GM21576 (cell line): ENCODE results near the gene HSDL2.
"Not testable (repeated sequence)": the region's sequence is repeated elsewhere in the genome, so short reads cannot be mapped to it uniquely, and the experiment has no call there.

Experiments
- ATAC-seq: cut with Tn5 transposase; IDR thresholded peaks from one replicate; pipeline ENCODE4 v1.9.1; 2021; ENCODE audit warnings: mild to moderate bottlenecking, moderate library complexity; ENCODE audit not compliant: unreplicated experiment

The HSDL2 gene

DNA sequence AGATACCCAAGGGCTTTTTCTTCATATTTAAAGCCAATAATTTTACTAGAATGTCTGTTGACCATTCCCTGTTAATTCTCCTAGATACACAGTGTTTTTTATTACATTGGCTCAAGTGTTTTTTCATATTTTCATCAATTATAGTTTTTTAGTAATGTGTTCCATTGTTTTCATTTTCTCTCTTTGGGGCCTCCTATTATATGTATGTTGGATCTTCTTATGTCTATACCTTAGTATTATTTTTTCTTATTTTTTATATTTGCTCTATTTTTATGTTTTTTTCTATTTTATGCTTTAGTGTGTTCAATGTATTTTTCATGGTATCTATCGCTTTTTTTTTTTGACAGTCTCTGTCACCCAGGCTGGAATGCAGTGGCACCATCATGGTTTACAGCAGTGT, 114.2 kb downstream of the HSDL2 start:
- no peak for ATAC-seq

DNA sequence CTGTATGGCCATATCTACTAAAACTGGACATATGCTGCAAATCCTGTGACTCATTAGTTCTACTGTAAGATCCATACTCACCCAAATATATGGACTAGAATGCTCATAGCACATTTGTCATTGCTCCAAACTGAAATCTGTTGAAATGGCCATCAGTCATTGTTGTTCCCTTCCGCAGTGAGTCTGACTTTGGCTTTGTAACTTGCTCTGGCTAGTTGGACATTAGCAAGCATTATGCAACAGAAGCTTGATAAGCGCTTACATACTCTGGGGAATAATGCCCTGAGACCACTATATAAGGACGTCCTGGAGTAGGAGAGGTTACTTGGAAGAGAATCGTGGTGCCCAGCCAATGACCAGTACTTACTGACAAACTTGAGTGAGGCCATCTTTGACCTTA, 115.7 kb downstream of the HSDL2 start:
- no peak for ATAC-seq

DNA sequence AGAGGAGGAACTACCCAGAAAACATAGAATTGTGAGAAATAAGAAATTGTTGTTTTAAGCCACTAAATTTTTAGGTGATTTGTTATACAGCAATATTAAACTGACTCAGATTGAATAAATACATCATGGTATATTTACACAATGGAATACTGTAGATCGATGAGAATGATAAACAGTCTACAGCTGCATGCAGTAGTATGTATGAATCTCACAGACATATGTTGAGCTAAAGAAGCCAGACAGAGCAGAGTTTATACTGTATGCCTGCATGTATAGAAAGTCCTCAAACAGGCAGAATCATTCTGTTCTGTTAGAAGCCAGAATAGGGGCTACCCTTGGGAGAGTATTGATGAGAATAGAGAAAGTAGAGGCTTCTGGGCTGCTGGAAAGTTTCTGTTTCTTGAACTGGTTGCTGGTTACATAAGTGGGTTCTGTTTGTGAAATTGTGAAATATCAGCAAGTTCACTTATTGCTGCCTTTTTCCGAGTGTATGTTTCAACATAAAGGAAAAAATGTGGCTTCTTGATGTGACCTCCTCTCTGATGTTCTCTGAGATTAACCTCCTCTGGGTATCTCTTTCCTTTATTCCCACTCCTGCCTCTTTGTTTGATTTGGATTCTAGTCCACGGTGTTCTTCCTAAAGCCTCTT, 116.3 kb downstream of the HSDL2 start:
- no peak for ATAC-seq

DNA sequence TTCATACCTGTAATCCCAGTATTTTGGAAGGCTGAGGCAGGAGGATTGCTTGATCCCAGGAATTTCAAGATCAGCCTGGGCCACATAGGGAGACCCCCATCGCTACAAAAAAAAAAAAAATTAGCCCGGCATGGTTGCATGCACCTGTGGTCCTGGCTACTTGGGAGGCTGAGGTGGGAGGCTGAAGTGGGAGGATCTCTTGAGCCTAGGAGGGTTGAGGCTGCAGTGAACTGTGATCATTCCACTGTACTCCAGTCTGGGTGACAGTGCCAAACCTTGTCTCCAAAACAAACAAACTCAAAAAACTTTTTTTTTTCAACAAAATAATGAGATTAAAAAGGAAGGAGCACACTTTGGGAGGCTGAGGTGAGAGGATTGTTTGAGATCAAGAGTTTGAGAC, 120.9 kb downstream of the HSDL2 start:
- no peak for ATAC-seq

DNA sequence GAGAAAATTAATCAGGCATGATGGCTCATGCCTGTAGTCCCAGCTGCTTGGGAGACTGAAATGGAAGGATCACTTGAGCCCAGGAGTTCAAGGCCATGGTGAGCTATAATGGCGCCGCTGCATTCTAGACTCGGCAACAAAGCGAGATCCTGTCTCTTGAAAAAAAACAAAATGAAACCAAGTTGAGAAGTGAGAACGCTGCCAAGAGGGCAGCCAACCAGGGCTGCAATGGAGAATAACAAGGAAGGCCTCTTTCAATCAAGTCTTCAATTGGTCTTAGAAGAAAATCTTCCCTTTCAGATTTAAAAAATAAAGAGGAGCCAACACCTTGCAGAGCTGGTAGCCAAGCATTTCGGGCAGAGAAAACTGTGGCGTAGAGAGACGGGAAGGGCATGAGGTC, 121.4 kb downstream of the HSDL2 start:
- ATAC-seq: no peak

DNA sequence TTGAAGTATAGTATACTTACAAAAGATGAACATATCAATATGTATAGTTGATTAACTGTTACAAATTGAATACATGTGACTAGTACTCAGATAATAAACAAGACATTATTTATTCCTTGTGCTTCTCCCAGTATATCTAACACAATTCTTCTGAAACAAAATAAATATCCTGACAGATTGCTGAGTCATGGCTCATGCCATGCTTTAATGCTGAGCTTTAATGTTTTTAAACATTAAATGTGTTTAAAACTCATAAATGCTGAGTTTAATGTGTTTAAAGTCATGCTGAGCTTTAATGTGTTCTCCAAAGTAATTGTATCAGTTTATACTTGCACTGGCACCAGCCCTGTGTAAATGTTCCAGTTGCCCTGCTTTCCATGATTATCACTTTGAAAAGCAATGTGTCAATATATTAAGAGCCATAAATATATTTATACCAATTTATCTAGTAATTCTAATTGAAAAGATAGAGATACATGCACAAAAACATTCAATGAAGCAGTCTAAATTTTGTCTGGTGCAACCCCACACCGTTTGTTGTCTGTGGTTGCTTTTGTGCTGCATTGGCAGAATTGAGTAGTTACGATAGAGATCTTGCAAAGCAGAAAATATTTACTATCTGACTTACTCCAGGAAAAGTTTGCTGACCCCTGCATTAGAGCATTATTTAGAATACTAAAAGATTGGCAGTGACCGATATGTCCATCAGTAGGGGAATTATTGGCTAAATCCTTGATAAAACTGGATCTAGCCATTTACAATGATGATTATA, 122.5 kb downstream of the HSDL2 start:
- no peak for ATAC-seq

DNA sequence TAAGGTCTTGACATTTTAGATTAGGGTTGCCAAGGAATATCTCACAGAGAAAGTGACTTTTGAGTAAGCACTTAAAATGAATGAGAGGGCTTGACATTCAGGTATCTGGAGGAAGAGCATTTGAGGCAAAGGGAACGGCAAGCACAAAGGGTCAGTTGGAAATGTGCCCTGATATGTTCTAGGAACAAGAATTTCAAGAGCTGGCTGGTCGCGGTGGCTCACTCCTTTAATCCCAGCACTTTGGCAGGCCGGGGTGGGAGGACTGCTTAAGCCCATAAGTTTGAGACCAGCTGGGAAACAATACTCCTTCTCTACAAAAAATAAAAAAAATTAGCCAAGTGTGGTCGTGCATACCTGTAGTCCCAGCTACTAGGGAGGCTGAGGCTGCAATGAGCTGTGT, 123.3 kb downstream of the HSDL2 start:
- no peak for ATAC-seq

DNA sequence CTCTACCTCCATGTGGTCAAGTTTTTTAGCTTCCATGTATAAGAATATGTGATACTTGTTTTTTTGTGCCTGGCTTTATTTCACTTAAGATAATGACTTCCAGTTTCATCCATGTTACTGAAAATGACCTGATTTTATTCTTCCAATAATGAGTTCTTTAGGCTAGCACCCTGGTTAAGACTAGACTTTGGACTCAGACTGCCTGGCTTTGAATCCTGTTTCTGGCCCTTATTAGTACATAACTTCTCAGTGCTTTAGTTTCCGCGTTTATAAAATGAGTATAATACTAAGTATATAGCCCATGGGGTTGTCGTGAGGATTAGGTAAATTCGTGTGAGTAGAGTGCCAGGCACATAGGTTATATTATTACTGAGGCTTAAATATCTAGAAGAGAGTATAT, 125.2 kb downstream of the HSDL2 start:
- ATAC-seq: no peak

DNA sequence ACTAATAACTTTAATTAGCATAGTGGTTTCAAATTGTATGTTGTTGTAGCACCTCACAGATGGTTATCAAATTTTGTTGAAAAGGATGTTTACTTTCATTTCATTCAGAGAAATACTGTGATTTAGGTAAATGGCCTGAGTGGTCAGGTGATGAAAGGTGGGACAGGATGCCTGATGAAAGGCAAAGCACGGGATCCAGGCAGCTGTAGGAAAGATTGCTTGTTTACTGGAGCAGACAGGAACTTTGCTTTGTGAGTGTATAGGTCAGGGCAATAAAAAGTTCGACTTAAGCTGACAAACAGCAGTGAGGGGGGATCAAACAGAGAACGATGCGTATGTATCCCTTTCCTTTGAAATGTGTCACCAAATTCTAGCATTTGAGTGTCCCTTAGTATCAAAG, 125.7 kb downstream of the HSDL2 start:
- ATAC-seq: no peak

DNA sequence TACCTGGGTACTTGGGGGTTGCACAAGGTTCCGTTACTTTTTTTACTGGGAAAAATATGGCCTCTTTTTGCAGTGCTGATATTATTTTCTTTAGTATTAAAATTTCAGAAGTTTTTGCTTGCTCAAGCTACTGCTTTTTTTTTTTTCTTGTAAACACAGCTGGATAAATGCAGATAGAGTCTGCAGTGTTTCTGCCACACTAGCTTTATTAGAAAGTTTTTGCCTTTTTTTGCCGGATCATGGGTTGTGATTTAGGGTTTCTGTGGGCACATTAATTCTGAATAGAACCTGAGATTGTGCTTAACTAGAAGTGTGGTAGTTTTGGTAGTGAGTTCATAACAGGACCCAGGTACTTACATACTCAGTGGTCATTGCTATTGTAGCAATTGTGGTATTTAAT, 126.7 kb downstream of the HSDL2 start:
- no peak for ATAC-seq

DNA sequence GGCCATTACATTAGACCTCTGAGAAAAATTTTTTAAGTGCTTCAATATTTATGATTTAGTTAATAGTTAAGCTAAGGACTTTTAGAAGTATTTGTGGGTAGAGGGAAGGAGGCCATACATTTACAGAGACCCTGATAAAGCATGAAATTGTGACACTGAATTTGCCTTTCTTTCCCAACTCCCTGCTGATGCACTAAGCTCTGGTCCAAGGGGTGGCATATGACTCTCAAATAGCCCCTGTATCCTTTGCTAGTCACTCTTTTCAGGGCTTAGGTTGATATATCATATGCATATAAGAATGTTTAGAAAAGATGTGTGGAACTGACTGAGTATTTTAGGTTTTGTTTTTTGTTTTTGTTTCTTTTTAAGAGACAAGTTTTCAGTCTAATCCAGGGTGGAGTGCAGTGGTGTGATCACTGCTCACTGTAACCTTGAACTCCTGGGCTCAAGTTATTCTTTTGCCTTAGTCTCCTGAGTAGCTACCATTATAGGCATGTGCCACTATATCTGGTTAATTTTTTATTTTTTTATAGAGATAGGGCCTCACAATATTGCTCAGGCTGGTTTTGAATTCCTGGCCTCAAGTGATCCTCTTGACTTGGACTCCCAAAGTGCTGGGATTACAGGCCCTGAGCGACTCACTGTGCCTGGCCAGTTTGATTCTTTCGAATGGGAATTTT, 127.2 kb downstream of the HSDL2 start:
- no peak for ATAC-seq

DNA sequence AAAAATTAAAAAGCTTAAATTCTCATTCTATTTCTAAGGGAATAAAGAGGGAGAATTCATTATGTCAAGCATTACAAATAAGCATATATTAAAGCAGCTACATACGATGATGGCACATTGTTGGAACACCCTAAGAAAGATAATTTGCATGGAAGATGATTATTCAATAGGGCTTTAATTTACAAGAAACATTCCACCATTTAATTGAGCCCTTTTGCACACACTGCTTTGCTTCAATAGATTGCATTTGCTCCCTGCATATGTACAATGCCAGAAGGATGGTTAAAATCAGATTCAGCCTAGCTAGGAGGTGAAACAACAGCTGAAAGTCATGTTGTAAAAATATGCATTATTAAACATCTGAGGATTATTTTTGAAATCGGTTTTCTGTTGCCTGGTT, 128.5 kb downstream of the HSDL2 start:
- ATAC-seq: no peak

DNA sequence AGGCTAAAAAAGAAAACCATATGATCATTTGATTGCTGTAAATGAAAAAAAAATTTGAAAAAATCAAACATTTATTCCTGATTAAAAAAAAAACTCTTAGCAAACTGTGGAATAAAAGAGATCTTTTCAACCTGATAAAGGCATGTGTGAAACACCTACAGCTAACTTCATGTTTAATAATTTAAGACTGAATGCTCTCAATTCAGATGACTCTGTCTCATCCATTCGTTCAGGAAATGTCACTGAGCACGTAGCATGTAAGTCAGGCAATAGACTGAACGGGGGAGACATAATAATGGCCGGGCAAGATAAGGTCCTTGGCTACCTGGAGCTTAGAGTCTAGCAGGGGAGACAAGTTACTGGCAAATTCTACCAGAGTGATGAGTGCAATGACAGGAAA, 132.5 kb downstream of the HSDL2 start:
- ATAC-seq: not testable (repeated sequence)

DNA sequence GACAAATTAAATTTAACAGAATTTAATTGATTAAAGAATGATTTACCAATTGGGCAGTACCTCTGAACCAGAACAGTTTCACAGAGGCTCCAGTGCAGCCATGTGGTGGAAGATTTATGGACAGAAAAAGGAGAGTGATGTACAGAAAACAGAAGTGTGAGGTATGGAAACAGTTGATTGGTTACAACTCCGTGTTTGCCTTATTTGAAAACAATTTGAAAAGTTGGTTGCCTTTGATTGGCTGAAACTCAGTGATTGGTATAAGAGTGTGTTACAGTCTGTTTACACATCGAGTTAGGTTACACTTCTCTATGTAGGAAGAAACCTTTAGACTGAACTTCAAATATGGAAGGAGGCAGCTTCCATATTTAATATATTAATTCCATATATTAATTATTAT, 136.9 kb downstream of the HSDL2 start:
- no peak for ATAC-seq

DNA sequence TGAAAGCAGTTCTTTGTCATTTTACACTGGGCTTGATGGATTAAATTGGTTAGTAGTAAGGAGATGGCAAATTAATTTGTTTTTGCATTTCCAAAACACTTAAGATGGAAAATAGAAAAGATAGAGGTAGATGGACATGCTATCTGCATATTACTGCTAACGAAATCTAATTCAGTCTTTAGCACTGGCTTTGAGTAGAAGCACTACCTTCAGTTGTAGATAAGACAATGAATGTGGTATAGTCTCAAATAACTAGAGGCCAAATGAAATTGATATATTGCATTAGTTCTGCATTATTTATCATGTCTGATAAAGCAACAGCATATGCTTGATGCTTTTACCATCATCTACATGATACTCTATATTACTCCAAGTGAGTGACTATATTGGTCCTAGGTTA, 140.2 kb downstream of the HSDL2 start:
- no peak for ATAC-seq

DNA sequence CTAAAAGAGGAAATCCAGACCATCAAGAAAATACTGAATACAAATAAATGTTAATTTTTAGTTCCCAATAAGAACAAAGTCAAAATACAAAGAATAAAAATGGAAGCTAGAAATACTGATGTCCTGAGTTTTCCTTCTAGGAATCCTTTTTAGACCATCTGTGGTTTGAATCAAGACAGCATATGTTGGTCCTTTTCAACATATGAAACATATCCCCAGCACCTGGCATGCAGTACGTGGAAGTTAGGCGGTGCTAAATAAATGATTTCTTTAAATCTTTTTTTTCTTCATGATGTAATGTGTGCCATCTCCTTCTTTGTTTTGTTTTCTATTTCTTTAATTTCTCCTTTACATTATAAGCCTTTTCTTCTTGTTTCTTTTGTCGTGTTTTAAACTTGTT, 140.7 kb downstream of the HSDL2 start:
- ATAC-seq: no peak
